GM21423 (cell line): Measurements from ENCODE around the gene MMP28.

Experiments
- ATAC-seq: cut with Tn5 transposase; IDR thresholded peaks from one replicate; pipeline ENCODE4 v1.9.1; 2021; ENCODE audit warnings: mild to moderate bottlenecking, moderate library complexity; ENCODE audit not compliant: unreplicated experiment

MMP28 gene

DNA sequence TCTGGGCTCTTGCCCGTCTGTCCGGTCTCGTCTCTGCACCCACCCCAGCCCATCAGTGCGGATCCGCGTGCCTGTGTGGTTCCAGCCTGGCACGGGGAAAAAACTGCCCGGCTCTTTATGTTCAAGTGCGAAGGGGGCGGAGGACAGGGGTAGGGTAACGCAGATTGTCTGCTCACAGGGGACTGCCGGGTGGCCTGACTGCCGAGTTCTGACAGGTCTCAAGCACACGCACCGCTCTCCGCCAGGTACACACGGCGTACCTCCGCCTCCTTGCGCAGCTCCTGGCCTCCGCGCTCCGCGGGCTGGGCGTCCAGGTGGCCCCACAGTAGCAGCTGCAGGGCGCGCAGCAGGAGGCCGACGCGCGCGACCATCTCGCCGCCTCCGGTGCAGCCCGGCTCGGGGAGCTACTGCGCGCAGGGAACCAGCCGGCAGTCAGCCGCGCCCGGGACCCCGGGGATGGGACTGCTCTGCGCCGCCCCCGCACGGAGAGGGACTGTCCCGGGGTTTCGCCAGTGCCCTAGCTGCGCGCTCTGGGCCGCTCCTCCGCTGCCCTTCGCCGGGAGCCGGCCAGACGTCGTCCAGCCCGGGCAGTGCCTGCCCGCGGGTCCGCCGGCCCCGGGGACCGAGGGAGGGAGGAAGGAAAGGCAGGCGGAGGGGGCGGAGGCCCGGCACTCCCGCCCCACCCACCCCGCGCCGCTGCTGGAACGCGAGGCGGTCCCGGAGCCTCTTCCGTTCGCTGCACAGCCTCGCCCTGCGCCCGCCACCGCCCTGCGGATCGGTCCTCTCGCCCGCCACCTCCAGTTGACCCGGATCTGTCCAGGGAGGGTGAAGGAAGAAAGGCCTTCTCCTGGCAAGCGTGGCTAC lies at the start of gene MMP28:
MMP28 (minus strand) TSS at position 635 of the 864 bp plus-strand sequence; CDS start at position 371, 264 bp downstream.
- no peak for ATAC-seq

- ATAC-seq = no peak
Observed at GRCh38 chr17:35844547-35844946, 49.1 kb upstream of the MMP28 start.

DNA sequence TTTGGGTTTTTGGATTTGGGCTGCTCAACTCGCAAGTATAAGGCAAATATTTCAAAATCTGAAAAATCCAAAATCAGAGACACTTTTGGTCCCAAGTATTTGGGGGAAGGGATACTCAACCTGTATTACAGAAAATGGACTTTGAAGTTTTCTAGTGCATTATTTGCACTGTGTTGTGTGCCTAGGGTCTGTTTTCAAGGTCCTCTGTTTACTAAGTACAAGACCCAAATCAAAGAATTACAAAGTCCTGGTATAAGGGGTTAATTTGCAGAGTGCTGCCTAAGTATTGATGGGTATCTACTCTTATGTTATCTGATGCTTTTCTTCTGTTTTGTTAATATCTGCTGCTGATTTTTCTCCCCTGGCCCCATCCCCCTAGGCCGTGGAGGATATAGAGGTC lies 48.3 kb upstream of the MMP28 start:
- ATAC-seq = no peak

- ATAC-seq = no peak
Observed at GRCh38 chr17:35842239-35842638, 46.8 kb upstream of the MMP28 start.

DNA sequence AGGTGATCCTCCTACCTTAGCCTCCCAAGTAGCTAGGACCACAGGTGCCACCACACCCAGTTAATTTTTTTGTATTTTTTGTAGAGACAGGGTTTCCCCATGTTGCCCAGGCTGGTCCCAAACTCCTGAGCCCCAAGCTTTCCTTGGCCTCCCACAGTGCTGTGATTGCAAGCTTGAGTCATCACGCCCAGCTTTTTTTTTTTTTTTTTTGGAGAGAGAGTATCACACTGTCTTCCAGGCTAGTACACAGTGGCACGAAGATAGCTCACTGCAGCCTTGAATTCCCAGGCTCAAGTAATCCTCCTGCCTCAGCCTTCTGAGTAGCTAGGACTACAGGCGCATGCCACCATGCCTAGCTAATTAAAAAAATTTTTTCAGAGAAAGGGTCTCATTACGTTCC lies 46.1 kb upstream of the MMP28 start:
- no peak for ATAC-seq

GRCh38 chr17:35841101-35841500 lies 45.7 kb upstream of the MMP28 start:
- ATAC-seq = no peak

DNA sequence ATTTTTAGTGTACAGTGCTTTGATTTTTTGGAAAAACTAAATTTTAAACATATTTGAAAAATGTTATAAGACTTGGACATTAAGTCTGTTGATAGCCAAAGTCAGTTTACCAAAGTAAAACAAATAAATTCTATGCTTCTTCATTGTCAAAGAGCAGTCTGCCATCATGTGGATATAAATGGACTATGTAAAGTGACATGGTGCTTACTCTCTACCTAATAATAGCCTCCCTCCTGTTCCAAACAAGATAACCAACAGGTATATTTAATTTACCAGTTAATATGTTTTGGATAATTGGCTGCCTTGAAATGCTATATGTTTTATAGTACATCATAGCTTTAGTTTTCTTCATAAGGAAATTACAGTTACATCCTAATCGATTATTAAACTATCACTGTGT lies 29.8 kb upstream of the MMP28 start:
- no peak for ATAC-seq

DNA sequence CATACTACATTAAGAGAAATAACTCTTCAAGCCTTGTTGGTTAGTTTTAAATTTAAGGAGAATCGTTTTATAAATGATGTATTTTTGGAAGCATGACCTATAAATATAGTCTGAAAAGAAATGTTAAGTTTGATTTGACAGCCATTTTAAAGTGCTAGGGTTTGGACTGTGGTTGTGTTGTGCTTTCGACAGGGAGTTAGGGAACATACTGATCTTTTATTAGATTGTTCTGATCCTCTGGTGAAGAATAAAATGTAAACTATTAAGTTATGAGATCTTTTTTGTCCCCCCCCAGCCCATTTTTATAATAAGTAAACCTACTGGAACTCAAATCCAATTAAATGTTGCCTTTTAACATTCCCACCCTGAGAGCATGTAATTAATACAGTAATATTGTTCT lies 25.9 kb upstream of the MMP28 start:
- ATAC-seq = no peak

DNA sequence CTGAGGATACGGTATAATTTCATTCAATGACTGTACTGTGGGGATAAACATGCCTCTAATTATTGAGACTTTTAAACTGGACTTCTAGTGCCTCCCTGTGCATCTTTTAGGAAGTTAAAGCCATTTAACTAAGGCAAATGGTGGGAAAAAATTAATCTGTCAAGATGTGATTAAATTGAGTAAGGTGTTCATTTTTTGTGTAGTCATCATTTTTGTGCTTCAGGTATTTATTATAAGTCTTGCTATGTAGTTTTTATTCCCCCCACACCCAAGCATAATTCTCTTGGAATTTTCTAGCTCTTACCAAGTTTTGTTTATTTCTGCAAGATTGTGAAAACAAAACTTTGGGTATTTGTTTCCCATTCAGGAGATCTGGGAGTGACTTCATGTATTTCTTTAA lies 24.0 kb upstream of the MMP28 start:
- no peak for ATAC-seq

GRCh38 chr17:35817196-35817595 lies 21.8 kb upstream of the MMP28 start:
- ATAC-seq = no peak

DNA sequence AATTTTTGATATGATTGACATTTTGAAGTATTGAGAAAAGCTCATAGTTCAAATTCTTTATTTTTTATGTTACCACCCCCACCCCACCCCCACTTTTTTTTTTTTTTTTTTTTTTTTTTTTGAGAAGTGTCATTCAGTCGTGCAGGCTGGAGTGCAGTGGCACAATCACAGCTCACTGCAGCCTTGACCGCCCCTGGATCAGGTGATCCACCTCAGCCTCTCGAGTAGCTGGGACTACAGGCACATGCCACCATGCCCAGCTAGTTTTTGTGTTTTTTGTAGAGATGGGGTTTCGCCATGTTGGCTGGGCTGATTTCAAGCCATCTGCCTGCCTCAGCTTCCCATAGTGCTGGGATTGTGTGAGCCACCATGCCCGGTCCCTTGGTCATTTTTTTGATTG lies 21.3 kb upstream of the MMP28 start:
- ATAC-seq = no peak

DNA sequence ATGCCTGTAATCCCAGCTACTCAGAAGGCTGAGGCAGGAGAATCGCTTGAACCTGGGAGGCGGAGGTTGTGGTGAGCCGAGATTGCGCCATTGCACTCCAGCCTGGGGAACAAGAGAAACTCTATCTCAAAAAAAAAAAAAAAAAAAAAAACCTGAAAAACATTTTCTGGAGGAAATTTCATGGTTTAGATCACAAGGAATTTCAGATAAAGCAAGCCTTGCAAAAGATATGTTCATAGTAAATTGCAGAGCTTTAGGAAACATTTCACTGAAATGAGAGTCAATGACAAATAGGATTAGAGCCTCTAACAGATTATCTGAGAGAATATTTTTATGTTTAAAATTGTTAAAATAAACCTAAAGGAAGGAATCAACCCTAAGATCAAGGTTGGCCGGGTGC lies 17.0 kb upstream of the MMP28 start:
- ATAC-seq = no peak

- ATAC-seq = no peak
Observed at GRCh38 chr17:35811759-35812158, 16.3 kb upstream of the MMP28 start.

- no peak for ATAC-seq
Observed at GRCh38 chr17:35809855-35810461, 14.5 kb upstream of the MMP28 start.

DNA sequence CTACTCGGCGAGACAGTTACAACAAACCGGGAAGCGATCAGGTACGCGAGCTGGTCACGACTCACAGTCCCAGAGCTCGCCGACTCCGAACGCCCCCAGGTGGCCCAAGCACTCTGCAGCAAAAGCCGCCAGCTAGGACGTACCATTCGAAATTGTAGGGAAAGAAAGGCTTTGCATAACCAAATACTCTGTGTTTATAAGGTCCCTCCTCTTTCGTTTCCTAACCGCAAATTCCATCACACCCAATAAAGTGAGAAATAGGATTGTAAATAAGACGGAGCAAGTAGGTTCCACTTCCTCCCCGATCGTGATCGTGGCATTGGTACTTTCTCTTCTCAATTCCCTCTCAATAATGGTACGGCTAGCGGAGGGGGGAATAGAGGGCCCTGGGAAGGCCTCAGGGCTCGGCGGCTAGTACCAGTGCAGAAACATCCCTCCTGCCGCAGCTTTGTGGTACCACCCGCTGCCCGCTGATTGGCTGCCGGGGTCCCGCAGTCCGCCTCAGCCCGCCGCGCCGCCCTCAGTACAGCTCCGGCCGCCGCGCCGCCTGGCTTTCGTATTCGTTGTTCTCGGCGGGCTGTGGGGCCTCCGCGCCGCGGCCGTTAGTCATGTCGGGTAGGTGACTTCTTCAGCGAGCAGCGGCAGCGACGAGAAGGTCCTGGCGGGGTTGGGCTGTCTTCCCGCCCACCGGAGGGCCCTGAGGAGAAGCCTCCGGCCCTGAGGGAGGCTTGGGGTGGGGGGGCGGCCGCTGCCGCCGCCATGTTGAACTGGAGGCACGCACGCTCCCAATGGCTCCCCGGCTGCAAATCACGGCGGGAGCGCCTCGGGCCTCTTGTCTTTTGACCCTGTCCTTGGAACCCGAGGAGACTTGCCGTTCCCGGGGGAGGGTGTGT lies 13.8 kb upstream of the MMP28 start, which contains the start of gene TAF15:
TAF15 (plus strand) TSS at position 523 of the 893 bp plus-strand sequence; CDS start at position 609, 86 bp downstream.
- ATAC-seq = peak; percentile 89

- no peak for ATAC-seq
Observed at GRCh38 chr17:35808240-35808961, 13.0 kb upstream of the MMP28 start.

DNA sequence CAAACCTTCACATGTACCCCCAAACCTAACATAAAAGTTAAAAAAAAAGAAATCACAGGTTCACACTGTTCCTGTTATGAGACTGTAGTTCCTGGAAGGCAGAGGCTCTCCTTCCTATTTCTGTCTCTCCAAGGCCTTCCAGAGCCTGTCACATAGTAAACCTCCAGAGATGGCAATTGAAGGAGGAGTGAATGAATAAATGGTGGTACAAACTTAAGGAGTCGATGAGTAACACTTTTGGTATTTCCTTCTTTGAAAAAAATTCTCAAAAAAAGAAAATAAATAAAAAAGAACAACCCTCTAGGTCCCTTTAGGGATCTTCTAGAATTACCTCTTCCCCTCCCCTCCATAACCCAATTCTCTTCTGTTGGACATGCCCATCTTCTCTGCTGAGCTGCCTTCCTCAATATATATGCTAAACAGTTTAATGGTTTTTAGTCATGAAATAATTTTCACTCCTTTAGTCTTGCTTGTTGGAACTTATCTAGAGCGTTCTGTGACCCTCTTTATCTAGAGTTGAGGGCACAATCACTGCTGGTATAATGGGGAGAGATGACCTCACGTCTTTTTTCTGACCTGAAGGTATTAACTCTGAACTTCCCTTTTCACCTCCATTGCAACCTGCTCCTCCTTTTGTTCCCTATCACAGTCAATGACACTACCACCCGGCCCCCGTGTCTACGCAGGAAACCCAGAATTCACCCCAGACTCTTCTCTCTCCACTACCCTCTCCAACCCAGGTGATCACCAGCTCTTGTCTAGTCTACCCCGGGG lies 12.1 kb upstream of the MMP28 start:
- ATAC-seq = no peak

- no peak for ATAC-seq
Observed at GRCh38 chr17:35804658-35805192, 9.3 kb upstream of the MMP28 start.

DNA sequence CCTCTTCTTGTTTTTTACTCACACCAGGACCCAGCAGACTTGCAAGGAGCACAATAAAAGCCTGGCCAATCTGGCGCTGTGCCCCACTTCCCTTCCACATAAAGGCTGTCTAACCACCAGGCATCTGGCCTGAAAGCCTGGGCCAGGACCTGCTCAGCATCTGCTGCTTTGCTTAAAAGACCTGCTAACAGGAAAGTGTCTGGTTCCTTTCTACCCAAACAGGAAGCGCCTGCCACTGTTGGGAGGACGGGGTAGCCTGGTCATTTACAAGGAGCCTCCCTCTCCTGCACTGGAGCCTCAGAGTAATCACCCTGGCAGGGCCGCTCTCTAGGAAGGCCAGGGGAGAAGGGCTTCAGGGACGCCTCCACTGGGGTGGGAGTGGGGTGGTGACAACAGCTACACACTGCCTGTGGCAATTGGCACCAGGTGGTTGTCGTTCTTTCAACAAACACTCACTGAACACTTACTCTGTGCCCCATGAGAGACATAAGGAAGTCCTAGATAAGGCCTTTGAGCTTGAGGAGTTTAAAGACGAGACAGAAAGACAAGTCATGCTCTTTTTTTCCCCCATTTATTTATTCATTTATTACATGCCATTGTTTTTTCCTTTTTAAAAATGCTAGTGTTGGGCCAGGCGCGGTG lies 6.3 kb upstream of the MMP28 start:
- no peak for ATAC-seq
